LNCaP clone FGC (cell line): Measurements from ENCODE around the gene SMYD3.
A peak's percentile ranks its signal among the peaks of the same experiment; 100 is the strongest.

Source experiments
- DNase-seq: peaks from one replicate; pipeline ENCODE4 v3.0.0-alpha.2; 2011; ENCODE audit warnings: low read depth
- H3K4me3 ChIP-seq: 2 replicates; pipeline ENCODE4 v1.5.1; 2011; ENCODE audit warnings: mild to moderate bottlenecking, low read depth, low read length, control low read depth
- CTCF ChIP-seq: IDR thresholded peaks from 2 replicates; pipeline ENCODE4 v1.5.1; 2012; ENCODE audit warnings: mild to moderate bottlenecking; ENCODE audit not compliant: control insufficient read depth, insufficient read depth; ENCODE audit errors: extremely low read depth

SMYD3 gene

GRCh38 chr1:246492611-246493245 is 14.4 kb downstream of the SMYD3 start:
- DNase-seq, result peak; percentile 57
- no peak overlapping the region for H3K4me3 ChIP-seq
- TF ChIP-seq CTCF, result peak; percentile 95

DNA sequence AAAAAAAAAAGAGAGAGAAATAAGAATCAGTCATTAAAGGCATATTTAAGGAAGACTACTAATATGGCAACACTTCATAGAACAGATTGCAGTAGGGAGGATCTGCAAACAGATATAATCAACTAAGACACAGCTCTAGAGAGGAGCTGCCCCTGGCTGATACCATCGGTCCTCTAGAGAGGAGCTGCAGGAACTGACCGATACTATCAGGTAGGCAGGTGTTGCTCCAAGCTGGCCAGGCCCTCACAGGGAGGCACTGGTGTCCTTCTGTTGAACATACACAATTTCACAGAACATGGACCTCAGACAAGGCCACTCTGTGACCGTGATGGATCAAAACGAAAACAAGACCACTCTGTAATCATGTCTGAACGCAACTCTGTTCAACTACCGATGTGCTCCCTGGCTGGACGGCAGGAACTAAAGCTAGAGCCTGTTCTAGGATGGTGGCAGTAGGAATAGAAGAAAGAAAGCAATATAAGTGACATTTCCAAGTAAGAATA is 15.5 kb downstream of the SMYD3 start:
- no peak for DNase-seq
- no peak for TF ChIP-seq CTCF
- no peak overlapping the region for H3K4me3 ChIP-seq

- TF ChIP-seq CTCF, result no peak
- peak; percentile 92 for DNase-seq
These were observed 18.4 kb downstream of the SMYD3 start for GRCh38 chr1:246488674-246489073.

GRCh38 chr1:246483569-246483933 is 23.5 kb downstream of the SMYD3 start:
- DNase-seq, result no peak
- H3K4me3 ChIP-seq, result no peak overlapping the region

More at GRCh38 chr1:246488674-246489073, 18.4 kb downstream of the SMYD3 start:
- H3K4me3 ChIP-seq, result no peak overlapping the region

DNA sequence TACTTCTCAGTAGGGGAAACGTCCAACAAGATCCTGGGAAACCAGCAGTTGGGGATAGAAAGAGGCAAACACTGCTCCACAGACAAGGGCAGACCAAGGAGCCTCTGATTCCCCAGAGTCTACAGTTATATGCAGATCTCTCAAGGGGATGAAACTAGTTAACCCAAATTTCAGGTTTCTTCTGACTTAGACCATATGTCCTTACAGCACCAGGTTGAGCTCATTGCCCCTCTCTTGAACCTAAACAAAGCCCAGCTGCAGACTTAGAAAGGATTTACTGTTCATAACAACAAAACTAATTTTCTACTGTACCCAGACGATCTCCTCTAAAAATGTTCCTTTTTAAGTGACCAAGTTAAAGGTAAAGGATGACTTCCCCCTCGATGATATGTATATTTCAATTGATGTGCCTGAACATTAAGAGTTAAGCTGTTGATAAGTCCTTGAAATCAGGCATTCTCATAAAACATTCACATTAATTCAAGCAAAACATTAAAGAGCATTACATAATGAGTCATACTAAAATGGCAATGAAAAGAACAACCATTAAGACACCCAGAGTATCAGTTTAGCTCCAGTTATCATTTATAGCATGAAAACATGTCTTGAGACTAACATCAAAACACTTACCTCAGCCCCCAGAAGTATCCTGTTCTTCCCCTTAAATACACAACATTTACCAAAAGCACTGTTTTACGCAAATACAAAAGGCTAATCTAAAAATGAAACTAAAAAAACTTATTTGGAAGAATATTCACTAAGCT is 24.1 kb downstream of the SMYD3 start:
- H3K4me3 ChIP-seq, result no peak overlapping the region
- TF ChIP-seq CTCF, result no peak
- DNase-seq, result no peak

More at GRCh38 chr1:246483569-246483933, 23.5 kb downstream of the SMYD3 start:
- TF ChIP-seq CTCF, result no peak

GRCh38 chr1:246479061-246479460 is 28.0 kb downstream of the SMYD3 start:
- no peak for TF ChIP-seq CTCF
- DNase-seq, result no peak
- H3K4me3 ChIP-seq, result no peak overlapping the region

GRCh38 chr1:246477634-246478033 is 29.4 kb downstream of the SMYD3 start:
- no peak for DNase-seq
- no peak for TF ChIP-seq CTCF
- no peak overlapping the region for H3K4me3 ChIP-seq
